NCI-H774 (cell line): Measurements from ENCODE around the gene FER1L5.

Experiments used
- DNase-seq: peaks from one replicate; lab custom pipeline; 2025; lab: John Stamatoyannopoulos, UW

FER1L5 gene

GRCh38 chr2:96681540-96681939 lies 39.0 kb downstream of the FER1L5 start:
- no peak for DNase-seq

GRCh38 chr2:96683307-96683706 lies 40.7 kb downstream of the FER1L5 start:
- DNase-seq: no peak

DNA sequence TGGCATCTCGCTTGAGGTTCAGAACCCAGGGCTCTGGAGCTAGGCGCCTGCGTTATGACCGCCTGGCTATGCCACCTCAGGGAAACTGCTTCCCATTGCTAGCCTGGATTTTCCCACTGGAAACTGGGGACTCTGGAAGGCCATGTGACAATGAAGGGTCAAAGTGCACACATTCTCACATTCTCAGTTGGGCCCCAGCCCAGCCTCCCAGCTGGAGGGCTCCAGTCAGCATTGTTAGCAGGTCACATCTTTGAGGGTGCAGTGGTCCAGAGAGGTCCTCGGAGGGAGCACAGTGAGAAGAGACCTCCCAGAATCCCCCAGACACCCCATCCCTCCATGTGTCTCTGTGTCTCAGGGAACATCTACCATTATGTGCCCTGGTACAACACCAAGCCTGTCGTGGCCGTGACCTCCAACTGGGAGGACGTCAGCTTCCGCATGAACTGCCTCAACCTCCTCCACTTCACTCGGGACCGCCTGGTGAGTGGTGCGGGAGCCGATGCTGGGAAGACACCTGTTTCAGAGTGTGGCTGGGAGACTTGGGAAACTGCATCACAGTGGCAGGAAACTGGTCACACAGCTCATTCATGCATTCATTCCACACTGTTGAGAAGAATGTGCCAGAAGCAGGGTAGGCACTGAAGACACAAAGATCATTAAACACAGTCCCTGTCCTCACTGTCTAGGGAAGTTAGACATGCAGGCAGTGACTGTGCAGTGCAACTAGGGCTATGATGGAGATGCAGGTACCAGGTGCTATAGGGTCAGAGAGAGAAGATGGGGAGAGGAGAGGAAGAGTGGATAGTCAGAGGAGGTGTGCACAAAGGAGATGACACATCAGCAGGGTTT lies 41.6 kb downstream of the FER1L5 start:
- DNase-seq: no peak

- no peak for DNase-seq
Observed at GRCh38 chr2:96684883-96685576, 42.5 kb downstream of the FER1L5 start.

DNA sequence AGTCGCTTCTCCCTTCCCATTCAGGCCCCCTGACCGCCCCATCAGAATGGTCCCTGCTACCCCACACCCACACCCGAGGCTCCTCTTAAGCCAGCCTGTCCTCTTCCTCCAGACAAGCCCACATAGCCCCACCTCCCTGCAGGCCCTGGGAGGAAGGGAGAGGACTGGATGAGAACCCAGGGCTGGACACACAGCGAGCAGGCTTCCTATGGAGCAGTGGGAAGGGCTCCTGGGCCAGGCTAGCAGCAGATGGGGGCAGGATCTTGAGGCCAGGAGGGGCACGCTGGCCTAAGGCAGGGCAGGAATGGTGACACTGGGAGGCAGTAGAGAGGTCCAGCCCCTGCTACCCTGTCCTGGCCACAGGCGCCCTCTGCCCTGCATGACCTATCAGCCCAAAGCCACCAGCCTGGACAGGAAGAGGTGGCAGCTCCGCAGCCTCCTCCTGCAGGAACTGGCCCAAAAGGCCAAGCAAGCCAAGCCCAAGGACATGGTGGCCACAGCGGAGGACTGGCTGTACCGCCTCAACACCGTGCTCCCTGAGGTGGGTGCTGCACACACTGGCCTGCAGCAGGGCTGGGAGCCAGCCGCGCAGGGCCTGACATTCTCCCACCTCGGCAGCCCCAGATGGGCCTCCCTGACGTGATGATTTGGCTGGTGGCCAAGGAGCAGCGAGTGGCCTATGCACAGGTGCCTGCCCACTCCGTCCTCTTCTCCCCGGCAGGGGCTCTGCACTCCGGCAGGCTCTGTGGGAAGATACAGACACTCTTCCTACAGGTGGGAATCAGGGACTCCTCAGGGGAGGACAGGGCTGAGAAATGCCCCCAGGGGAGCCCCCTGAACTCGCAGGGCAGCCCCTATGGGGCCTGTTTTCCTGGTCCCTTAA lies 43.3 kb downstream of the FER1L5 start:
- DNase-seq: peak; percentile 17

DNA sequence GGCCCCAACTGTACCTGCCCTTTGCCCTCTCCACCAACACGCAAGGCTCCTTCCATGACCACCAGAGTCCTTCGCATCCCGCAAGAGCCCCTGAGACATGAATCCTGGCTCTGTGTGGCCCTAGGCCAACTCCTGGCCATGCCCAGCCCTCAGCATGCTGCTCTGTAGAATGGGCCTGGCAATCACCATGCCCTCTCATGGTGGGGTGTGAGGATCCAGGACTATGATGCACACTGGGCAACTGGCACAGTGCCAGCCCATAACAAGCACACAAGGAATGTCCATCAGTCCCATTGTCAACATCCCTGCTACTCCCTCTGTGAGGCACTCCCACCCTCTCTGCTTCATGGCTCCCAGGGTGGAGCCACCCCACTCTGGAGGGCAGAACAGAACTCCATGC lies 44.7 kb downstream of the FER1L5 start:
- no peak for DNase-seq

DNA sequence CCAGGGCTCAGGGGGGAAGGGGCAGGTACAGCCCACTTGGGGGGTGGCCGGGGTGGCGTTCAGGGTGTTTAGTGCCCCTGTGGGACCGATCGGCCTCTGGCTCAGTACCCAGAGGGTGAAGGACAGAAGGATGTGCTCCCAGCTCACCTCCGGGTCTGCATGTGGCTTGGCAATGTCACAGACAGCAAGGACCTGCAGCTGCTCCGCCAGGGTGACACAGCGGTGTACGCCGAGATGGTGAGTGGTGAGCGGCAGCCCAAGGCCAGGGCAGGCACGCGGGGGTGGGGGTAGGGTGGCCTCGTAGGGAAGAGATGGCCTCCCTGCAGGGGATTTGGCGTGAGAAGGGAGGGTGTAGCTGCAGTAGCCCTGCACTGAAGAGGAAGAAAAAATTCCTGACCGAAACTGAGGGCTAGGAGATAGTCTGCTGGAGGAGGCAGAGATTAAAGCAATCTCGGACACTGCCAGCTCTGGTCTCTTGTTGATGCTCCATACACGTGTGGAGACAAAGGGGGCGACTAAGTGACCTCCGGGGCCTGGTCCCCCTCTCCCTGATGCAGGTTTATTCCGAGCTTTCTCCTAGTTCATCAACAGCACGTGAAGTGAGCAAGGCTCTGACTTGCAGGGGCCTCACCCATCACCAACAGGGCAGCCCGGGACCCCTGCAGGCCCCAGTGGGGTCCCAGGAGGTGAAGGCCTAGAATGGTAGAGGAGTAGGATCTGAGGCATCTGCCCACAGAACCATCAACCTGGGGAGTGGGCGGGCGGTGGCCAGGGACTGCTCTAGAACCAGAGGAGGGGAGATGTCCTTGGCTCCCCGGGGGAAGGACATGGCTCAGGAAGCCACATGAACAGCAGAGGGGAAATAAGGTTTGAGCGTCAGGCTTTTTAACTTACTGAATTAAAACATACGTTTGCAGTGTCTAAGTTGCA lies 45.4 kb downstream of the FER1L5 start:
- no peak for DNase-seq

- DNase-seq: no peak
Observed at GRCh38 chr2:96688649-96689430, 46.3 kb downstream of the FER1L5 start.

- no peak for DNase-seq
Observed at GRCh38 chr2:96689431-96689991, 46.9 kb downstream of the FER1L5 start.

- no peak for DNase-seq
Observed at GRCh38 chr2:96690306-96691021, 47.9 kb downstream of the FER1L5 start.

- DNase-seq: no peak
Observed at GRCh38 chr2:96691022-96691612, 48.6 kb downstream of the FER1L5 start.

DNA sequence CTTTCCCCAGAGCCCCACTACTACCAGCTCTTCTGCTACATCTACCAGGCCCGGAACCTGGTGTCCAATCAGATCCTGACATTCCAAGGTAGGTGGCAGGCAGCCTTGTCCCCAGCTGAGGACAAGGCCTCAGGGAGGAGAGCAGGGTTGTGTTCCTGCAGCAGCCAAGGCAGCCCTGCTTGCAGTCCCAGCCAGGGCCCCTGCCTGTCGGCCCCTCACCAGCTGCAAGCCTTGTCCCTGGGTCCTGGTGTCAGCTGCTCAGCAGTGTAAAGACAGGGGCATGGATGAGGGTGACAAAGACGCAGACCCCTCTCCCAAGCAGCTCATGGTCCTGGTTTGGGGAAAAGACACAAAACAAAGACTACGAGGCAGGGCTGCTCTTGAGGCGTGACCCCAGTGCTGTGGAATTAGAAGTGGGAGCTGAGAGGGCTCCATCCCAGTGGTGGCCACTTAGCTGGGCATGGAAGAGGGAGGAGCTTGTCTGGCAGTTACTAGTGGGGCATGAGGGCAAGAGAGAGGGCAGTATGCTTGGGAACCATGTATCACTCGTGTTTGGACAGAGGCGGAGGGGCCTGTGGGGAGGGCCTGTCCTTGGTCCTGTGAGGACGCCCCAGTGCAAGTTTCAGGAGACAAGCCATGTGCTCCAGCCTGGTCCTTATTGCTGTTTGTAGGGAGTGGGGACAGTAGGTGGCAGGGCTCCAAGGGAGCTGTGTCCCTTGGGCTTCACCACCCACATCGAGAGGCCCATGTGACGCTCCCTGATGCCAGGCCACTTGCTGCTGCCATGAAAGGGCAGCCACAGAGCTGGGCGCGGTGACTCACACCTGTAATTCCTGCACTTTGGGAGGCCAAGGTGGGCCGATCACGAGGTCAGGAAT lies 49.8 kb downstream of the FER1L5 start:
- DNase-seq: no peak

DNA sequence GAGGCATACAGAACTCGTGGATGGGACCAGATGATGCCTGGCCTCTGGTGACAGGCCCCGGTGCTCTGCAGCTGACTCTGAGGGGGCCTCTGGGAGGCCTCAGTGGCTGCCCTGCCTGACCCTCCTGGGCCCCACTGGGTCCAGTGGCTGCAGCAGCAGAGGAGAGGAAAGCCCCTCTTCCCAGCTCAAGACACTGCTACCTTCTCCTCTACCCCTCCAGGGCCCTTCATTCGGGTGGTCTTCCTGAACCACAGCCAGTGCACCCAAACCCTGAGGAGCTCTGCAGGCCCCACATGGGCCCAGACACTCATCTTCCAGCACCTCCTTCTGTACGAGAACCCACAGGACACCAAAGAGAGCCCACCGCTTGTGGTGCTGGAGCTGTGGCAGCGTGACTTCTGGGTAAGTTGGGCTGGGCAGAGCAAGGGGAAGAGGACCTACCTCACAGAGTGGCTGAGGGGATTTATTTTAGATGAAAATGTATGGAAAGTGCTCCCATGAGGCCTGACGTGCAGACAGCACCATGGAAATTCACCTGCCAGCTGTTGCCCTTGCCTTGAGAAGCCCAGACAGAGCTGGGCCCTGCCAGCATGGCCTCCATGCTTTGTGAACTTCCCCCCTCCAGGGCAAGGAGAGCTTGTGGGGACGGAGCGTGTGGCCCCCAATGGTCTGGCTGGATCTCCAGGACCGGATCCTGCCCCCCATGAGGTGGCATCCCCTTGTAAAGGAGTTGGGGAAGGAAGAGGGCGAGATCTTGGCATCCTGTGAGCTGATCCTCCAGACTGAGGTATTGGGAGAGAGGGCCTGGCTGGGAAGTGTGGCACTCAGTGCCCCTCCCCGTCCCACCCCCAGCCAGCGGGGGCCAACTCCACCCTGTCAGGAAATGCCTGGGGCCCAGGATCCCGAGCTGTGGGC lies 51.0 kb downstream of the FER1L5 start:
- no peak for DNase-seq

- DNase-seq: no peak
Observed at GRCh38 chr2:96694279-96694678, 51.7 kb downstream of the FER1L5 start.

- no peak for DNase-seq
Observed at GRCh38 chr2:96694816-96695455, 52.4 kb downstream of the FER1L5 start.

DNA sequence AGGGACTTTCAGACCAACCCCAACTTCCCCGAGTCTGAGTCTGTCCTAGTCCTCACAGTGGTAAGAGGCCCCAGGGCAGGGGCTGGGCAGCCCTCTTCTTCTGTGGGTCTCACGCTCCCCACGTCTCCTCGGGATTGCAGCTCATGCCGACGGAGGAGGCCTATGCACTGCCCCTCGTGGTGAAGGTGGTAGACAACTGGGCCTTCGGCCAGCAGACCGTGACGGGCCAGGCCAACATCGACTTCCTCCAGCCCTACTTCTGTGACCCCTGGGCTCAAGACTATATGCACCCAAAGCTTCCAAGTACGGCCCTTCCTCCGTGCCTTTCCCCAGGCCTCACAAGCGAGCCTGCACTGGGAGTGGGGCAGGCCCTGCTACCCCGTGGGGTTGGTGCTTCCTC lies 53.0 kb downstream of the FER1L5 start:
- DNase-seq: no peak

DNA sequence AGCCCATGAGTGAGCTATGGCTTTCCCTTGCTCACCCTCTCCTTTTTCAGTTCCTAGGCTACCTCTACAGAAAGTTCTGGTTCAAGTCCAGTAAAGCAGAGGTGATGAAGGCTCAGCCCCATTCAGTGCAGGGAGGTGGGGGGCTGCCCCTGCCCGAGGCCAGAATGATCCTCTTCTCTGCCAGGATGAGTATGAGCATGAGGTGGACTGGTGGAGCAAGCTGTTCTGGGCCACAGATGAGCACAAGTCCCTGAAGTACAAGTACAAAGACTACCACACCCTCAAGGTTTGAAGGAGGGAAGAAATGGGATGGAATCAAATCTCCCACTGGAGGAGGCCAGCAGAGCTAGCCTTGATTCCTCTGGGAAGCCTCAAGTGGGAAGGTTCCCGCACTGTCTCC lies 54.9 kb downstream of the FER1L5 start:
- DNase-seq: no peak
